Osteoblast (primary cell): Measurements from ENCODE around the gene ISL2. TPM values are rescaled to one million over a fixed set of nuclear protein-coding genes. Genes with fewer than 3 reads are reported as not detected.

Experiments used
- DNase-seq: peaks from one replicate; pipeline ENCODE4 v3.0.0; 2011; ENCODE audit warnings: low spot score, mixed read lengths; ENCODE audit not compliant: insufficient read length; ENCODE audit errors: missing footprints
- H2AFZ ChIP-seq: 2 replicates; pipeline ENCODE4 v1.6.0; 2011; ENCODE audit warnings: mild to moderate bottlenecking, low read length
- H3K27ac ChIP-seq: 2 replicates; pipeline ENCODE4 v1.5.1; 2011; ENCODE audit warnings: mild to moderate bottlenecking, low read depth, low read length, moderate library complexity
- H3K27me3 ChIP-seq: 2 replicates; pipeline ENCODE4 v1.6.0; 2012; ENCODE audit warnings: mild to moderate bottlenecking, control low read depth, inconsistent platforms, low read length, moderate library complexity; ENCODE audit not compliant: insufficient read depth
- H3K36me3 ChIP-seq: 2 replicates; pipeline ENCODE4 v1.5.1; 2011; ENCODE audit warnings: mild to moderate bottlenecking, low read length, control low read depth, moderate library complexity; ENCODE audit not compliant: insufficient read depth
- H3K4me1 ChIP-seq: 2 replicates; pipeline ENCODE4 v1.5.1; 2011; ENCODE audit warnings: mild to moderate bottlenecking, low read length, control low read depth, moderate library complexity; ENCODE audit not compliant: insufficient read depth
- H3K4me2 ChIP-seq: 2 replicates; pipeline ENCODE4 v1.6.0; 2011; ENCODE audit warnings: mild to moderate bottlenecking, low read length; ENCODE audit not compliant: insufficient read depth
- H3K4me3 ChIP-seq: fragments of 200-600 bp; sonication (generic); 3 replicates; pipeline ENCODE4 v1.5.1; 2012; ENCODE audit warnings: mild to moderate bottlenecking, low read length, inconsistent platforms; ENCODE audit not compliant: insufficient read depth
- H3K79me2 ChIP-seq: 2 replicates; pipeline ENCODE4 v1.6.0; 2012; ENCODE audit warnings: mild to moderate bottlenecking, low read length, control low read depth, inconsistent platforms; ENCODE audit not compliant: insufficient read depth
- H3K9me3 ChIP-seq: 2 replicates; pipeline ENCODE4 v1.5.1; 2011; ENCODE audit warnings: low read depth, low read length, control low read depth
- H4K20me1 ChIP-seq: 2 replicates; pipeline ENCODE4 v1.6.0; 2012; ENCODE audit warnings: mild to moderate bottlenecking, low read length, control low read depth; ENCODE audit not compliant: insufficient read depth
- total RNA-seq: library from RNA; depleted of rRNA; stranded (reverse); fragments of >200 nt; gene quantifications from 2 replicates; pipeline ENCODE4 v1.2.3, GENCODE V29; 2012
- TF ChIP-seq, protein P1 (sequence below): IDR thresholded peaks from 2 replicates; pipeline ENCODE4 v1.5.1; 2011; ENCODE audit warnings: mild to moderate bottlenecking, low read depth, low read length, moderate library complexity; ENCODE audit errors: extremely low read depth

ISL2 gene
- total RNA-seq, 1 donor: 1.1 TPM

DNA sequence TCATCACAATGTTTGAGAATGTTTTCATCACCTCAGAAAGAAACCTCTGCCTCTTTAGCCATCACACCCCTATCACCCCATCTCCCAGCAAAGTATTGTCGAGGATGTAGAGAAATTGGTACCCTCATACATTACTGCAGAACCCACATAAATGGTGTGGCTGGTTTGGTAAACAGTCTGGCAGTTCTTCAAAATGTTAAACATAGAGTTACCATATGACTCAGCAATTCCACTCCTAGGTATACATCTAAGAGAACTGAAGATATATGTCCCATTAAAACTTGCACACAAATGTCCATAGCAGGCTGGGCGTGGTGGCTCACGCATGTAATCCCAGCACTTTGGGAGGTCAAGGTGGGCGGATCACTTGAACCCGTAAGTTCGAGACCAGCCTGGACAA is 16.6 kb upstream of the ISL2 start:
- TF ChIP-seq, protein P1, sequence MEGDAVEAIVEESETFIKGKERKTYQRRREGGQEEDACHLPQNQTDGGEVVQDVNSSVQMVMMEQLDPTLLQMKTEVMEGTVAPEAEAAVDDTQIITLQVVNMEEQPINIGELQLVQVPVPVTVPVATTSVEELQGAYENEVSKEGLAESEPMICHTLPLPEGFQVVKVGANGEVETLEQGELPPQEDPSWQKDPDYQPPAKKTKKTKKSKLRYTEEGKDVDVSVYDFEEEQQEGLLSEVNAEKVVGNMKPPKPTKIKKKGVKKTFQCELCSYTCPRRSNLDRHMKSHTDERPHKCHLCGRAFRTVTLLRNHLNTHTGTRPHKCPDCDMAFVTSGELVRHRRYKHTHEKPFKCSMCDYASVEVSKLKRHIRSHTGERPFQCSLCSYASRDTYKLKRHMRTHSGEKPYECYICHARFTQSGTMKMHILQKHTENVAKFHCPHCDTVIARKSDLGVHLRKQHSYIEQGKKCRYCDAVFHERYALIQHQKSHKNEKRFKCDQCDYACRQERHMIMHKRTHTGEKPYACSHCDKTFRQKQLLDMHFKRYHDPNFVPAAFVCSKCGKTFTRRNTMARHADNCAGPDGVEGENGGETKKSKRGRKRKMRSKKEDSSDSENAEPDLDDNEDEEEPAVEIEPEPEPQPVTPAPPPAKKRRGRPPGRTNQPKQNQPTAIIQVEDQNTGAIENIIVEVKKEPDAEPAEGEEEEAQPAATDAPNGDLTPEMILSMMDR: no peak
- H3K36me3 ChIP-seq: no peaks in the 10 kb centered on the region

DNA sequence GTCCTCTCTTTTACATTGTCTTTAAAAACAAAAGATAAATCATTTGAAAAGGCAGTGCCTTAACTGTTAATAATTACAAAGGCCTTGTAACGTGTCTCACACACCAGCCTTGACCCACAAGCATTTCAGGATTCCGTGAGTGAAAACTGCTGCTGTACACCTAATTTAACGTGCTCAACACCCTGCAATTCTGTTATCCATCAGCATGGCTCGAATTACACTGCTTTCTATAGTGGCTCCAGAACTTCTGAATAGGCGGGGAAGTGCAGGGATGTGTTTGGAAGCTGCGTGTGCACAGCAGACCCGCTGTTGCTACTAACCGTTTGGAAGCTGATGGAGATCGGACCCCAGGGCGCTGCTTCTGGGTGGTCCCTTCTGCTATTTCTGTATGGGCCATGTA is 15.4 kb upstream of the ISL2 start:
- TF ChIP-seq, protein P1: no peak
- Histone ChIP-seq H3K4me1 (no peaks in the 10 kb centered on the region), H4K20me1 (no peaks in the 10 kb centered on the region), H3K27ac (no peak overlapping the region), H2AFZ (no peak overlapping the region), H3K27me3 (peaks cover 31% of the 10 kb centered on the region), H3K9me3 (no peaks in the 10 kb centered on the region), H3K36me3 (no peaks in the 10 kb centered on the region), H3K79me2 (no peaks in the 10 kb centered on the region), H3K4me3 (no peak overlapping the region), H3K4me2 (no peak overlapping the region)
- no peak for DNase-seq

More for the DNA sequence above, 16.6 kb upstream of the ISL2 start:
- no peaks in the 10 kb centered on the region for H3K9me3 ChIP-seq
- no peak overlapping the region for H3K4me2 ChIP-seq
- DNase-seq: no peak
- peaks cover 23% of the 10 kb centered on the region for H3K27me3 ChIP-seq
- no peak overlapping the region for H3K27ac ChIP-seq
- no peaks in the 10 kb centered on the region for H3K4me1 ChIP-seq
- no peaks in the 10 kb centered on the region for H3K79me2 ChIP-seq
- no peaks in the 10 kb centered on the region for H4K20me1 ChIP-seq
- no peak overlapping the region for H3K4me3 ChIP-seq
- H2AFZ ChIP-seq: no peak overlapping the region

DNA sequence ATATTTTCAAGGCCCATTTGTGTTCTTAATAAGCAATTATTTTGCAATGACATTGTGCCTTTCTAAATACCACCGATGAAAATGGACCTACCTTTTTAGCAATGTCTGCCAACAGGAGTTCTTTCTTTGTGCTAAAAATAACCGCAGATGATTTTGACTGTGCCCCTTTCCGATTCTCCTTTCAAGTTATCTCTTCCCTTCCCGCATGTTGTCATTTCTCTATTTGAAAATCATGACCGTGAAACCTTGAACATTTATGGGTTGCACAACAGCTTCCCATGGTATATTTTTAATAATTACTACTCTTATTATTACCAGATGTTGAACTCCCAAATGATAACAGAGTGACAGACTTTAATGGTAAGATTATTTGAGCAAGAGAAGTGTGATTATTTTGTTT is 15.0 kb upstream of the ISL2 start:
- Histone ChIP-seq H3K4me1 (no peaks in the 10 kb centered on the region), H2AFZ (no peak overlapping the region), H3K9me3 (no peaks in the 10 kb centered on the region), H3K4me2 (no peak overlapping the region), H4K20me1 (no peaks in the 10 kb centered on the region), H3K79me2 (no peaks in the 10 kb centered on the region), H3K27ac (no peak overlapping the region), H3K4me3 (no peak overlapping the region), H3K27me3 (peaks cover 31% of the 10 kb centered on the region), H3K36me3 (no peaks in the 10 kb centered on the region)
- no peak for DNase-seq
- TF ChIP-seq, protein P1: no peak

DNA sequence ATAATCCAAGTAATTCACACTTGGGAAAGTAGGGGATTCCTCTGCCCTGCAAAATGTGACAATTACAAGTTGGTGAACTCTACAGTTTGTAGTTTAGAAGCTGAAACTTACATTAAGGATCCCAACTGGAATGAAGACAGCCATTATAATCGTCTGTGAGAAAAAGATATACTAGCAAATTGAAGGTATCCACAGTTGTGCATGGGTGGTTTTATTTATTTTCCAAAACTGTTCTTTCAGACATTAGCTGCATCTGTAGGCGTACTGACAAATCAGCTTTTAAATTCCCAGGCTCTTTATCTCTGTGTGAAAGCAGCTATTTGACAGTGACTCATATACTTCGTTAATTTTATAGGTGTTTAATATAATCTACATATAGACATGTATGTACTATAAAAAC is 12.5 kb upstream of the ISL2 start:
- Histone ChIP-seq H3K36me3 (no peaks in the 10 kb centered on the region), H4K20me1 (no peaks in the 10 kb centered on the region), H3K4me1 (no peaks in the 10 kb centered on the region), H3K27ac (no peak overlapping the region), H3K79me2 (no peaks in the 10 kb centered on the region), H3K4me2 (no peak overlapping the region), H3K27me3 (peaks cover 33% of the 10 kb centered on the region), H2AFZ (no peak overlapping the region), H3K4me3 (no peak overlapping the region), H3K9me3 (no peaks in the 10 kb centered on the region)
- no peak for DNase-seq
- TF ChIP-seq, protein P1: no peak
